GM03348 (cell line): Measurements from ENCODE around the gene SNX7.
A peak's percentile ranks its signal among the peaks of the same experiment; 100 is the strongest.

Experiments used
- DNase-seq: peaks from one replicate; pipeline ENCODE4 v3.0.0; 2012; ENCODE audit warnings: low spot score

SNX7 gene, protein sequence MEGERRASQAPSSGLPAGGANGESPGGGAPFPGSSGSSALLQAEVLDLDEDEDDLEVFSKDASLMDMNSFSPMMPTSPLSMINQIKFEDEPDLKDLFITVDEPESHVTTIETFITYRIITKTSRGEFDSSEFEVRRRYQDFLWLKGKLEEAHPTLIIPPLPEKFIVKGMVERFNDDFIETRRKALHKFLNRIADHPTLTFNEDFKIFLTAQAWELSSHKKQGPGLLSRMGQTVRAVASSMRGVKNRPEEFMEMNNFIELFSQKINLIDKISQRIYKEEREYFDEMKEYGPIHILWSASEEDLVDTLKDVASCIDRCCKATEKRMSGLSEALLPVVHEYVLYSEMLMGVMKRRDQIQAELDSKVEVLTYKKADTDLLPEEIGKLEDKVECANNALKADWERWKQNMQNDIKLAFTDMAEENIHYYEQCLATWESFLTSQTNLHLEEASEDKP

GRCh38 chr1:98661544-98662355 lies at the start of gene SNX7:
Gene SNX7 (plus strand): TSS chr1:98661721. CDS start chr1:98661732, 11 bp downstream.
- DNase-seq, result peak; percentile 98

DNA sequence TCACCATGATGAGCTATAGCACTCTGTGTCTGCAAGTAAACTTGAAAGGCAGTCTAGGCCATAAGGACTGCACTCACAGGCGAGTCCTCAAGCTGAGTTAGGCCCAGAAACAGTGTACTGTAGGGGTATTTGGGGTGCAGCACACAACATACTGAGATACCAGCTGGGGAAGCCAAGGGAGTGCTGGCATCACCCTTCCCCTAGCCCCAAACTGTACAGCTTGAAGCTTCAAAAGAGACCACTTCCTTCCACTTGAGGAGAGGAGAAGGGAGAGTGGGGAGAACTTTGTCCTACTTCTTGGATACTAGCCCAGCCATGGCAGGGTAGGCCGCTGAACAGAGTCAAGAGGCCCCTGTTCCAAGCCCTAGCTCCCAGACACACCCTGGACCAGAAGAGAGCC lies 24.2 kb upstream of the SNX7 start:
- DNase-seq, result no peak

GRCh38 chr1:98638185-98638584 lies 23.3 kb upstream of the SNX7 start:
- no peak for DNase-seq

- no peak for DNase-seq
Measured at GRCh38 chr1:98644510-98644909, 17.0 kb upstream of the SNX7 start.

GRCh38 chr1:98651116-98651632 lies 10.3 kb upstream of the SNX7 start:
- no peak for DNase-seq

DNA sequence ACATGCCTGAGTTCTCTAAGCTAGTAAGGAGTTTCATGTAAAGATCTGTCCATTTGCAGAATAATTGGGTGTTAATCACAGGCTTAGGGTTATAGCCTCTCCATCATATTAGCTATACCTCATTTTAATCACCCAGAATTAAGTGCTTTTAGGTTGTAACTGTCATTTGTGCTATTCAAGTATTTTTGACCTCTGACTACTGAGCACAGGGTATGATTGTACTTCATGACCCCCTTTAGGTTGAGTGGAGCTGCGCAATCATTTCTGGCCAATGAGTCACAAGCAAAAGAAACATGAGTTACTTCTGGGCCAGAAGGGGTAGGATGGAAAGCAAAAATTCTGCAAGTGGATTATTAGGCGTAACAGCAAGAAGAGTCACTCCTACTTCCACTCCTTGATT lies 8.4 kb upstream of the SNX7 start:
- no peak for DNase-seq

DNA sequence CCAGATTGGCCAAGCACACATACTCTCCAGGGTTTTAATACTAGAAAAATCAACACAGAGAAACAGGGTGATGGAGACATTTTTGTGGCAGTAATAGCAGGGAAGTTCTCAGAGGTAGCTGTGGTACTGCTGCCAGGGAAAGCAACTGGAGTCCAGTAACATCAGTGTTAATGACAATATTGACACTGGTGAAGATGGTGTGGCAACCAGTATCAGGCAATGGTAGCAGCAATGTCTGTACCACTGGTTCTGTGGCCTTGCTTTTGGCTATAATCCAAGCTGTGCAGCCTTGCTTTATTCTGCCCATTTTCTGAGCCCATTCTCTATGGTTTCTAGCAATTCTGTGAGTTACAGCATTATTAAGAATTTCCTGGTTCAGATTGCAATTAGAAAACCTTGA lies 1.6 kb upstream of the SNX7 start:
- no peak for DNase-seq

DNA sequence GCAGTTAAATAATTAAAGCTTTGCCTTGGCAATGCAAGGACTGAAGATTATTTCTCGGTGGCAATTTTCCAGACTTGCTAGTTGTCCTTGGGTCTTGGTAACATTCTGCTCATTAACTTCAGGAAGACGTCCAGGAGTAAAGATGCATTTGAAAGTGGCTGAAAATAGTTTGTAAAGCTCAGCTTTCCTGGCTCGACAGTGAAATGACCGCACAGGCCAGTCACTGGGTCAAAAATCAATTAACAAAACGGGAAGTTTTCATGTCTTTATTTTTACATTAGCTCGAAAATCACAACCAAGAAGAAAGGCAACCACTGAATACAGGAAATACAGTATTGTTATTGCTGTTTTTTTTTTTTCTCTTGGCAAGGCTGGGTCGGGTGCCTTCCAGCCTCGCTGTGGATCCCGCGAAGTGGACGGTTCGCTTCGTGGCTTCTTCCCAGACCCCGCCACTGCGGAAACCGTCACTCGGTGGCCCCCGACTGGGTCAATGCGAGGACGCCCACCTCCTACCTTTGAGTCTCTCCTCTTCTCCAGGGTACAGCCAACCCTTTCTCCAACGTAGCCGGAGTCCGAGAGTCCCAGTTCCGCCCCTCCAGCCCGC lies 479 bp upstream of the SNX7 start:
- peak; percentile 13 for DNase-seq

GRCh38 chr1:98662356-98662670 lies 792 bp downstream of the SNX7 start:
- DNase-seq, result no peak

DNA sequence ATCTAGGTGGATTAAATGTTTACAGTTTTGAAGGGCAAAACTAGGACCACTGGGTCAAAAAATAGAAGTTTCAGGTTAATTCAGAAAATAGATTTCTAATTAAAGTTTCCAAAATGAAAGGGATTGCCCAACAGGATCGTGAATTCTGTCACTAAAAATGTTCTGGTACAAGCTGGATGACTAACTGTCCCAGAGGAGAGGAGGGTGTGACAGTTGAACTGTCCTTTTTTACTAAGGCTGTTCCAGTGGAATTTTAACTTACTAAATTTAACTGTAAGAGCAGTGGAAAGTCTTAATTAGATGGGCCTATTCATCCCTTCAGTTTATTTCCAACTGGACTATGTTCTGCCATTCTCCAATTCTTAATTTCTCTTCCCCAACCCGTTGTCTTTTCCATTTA lies 7.2 kb downstream of the SNX7 start:
- no peak for DNase-seq

DNA sequence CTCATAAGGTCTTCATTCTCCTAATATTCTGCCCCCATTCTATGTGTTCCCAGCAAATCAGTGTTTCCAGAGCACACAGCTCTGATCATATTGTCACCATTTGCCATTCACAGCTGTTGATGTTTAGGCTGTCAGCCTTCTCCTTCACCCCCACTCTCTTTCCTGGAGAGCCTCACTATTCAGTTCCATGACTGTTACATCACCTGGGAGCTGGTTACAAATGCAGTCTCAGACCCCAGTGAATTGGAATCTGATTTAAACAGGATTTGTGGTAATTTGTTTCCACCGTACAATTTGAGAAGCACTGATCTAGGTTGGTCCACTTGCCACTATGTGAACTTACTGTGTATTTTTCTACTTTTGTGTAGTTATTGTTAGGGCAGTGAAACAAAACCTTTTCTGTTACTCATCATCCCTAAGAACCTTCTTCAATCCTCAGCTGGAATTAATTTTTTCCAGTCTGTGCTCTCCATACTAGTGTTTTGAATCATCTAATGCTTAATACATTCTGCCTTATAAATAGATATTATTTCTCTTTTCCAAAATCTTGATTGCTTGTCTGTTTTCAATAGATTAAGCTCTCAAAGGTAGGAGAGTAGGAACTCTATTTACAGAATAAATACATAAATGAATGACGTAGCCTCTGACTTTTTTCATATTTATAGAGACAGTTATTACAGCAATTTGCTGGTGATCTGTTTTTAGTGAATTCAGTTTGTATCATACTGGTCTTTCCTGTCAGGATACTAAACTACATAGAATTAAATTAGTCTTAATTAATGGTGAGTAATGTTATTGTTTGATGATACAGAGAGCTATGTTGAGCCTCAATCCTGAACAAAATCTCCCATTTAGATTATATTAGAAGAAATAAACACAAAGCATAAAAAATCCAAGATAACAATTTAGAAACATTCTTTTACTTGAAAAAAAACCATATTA lies 8.1 kb downstream of the SNX7 start:
- DNase-seq, result peak; percentile 29

DNA sequence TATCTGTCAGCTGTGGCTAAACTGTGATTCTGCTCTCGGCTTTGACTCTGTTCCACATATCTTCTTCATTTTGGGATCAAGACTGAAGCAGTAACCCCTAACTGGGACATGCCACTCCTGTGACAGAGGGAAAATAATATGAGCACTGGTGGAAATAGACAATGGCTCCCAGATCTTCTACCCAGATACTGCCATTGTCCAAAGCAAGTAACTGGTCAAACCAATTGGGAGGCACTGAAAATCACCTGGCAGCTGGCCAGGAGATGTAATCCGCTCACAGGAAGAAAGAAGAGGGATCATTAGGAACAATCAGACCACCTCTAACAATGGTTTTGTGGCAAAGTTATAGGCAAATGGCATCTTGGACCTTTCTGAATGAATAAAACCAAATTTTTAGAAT lies 10.7 kb downstream of the SNX7 start:
- DNase-seq, result no peak

- DNase-seq, result peak; percentile 28
Measured at GRCh38 chr1:98674075-98674781, 12.7 kb downstream of the SNX7 start.

- DNase-seq, result peak; percentile 33
Measured at GRCh38 chr1:98675282-98675681, 13.8 kb downstream of the SNX7 start.

GRCh38 chr1:98677288-98677687 lies 15.8 kb downstream of the SNX7 start:
- peak; percentile 52 for DNase-seq

GRCh38 chr1:98681812-98682211 lies 20.3 kb downstream of the SNX7 start:
- DNase-seq, result no peak

DNA sequence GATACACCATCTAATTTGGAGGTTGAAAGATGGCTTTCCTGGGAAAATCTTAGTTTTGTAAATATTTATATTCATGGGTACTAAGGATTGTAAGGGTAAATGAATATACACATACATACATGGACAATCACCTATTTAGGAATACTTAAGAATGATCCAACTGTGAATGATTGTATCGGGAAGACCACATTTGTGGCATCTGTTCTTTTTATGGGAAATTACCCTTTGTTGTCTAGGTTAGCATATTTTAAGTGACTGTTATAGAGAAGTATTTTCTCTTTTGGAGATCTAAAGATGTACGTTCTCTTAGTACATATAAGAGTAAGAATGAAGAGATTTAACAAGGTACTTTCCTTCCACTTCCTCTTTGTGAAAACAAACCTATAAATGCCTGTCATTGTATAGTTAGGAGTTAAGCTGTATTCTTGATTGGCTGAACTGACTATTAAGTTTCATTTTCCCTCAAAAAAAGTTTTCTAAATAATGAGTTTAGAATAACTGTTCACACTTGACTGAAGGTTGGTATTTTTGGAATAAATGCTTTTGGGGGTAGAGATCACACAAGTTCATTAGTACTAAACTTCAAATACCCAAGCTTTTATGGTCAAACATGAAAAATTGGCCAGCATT lies 26.7 kb downstream of the SNX7 start:
- DNase-seq, result no peak

DNA sequence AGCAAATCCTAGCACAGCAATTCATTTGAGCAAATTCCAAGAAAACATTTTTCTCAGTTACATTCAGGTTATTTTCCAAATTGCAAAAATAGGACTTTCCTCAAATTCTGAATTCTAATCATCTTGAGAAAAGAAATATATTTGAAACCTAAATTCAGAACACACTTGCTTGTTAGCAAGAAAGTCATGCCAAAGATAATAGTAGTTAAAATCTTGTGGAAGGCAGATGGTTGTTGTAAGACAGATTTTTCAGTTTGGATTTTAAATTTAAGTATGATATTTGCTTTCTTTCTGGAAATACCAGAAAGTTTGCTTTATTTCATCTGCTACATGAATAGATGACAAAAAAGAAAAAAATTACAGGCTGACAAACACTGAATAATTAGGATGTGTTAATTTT lies 29.1 kb downstream of the SNX7 start:
- no peak for DNase-seq

DNA sequence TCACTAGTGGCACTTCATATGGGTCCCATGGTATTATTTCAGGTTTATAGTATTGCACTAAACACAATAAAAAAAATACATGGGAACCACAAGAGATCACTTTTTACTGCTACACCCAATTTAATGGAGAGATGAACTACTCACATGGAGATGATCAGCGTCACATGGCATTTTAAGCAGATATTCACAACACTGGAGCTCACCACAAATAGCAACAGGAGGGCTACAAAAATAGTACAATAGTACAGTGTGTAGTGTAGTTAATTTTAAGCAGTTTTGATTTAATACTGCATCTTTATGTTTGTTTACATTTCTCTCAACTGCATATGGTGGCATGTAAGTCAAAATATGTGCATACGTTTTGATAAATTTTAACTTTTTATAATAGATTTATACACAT lies 31.0 kb downstream of the SNX7 start:
- no peak for DNase-seq

GRCh38 chr1:98693385-98693784 lies 31.9 kb downstream of the SNX7 start:
- DNase-seq, result no peak

DNA sequence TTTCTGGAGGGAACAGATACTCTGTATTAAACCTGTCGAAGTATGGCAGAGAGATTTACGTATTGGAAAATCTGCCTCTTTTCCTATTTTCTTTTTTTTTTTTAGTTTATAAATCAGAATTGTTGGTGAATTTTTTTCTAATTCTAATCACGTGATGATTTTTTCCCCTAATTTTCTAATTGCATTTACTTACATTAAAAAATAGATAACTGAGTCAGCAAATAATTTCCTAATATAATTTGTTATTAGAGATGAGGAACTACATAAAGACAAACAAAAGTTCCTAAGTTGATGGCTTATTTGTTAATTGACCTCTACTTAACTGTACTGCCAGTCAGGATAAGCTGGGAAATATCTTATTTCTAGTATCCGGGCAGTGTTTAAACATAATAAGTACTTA lies 34.6 kb downstream of the SNX7 start:
- DNase-seq, result no peak
